GM18951 (cell line): ENCODE measurements around the gene ISYNA1.

ENCODE experiments used
- POLR2A ChIP-seq: IDR thresholded peaks from 4 replicates; pipeline ENCODE4 v1.6.1; 2011; ENCODE audit warnings: mild to moderate bottlenecking; ENCODE audit not compliant: insufficient read length, insufficient read depth; ENCODE audit errors: extremely low read depth
- in situ Hi-C: fragments of 300-500 bp; cut with MboI; formaldehyde crosslinking; loops from one replicate; pipeline ENCODE4 v1.12.0; 2022; ENCODE audit warnings: low sequenced_read_pairs, mixed read lengths, inconsistent platforms; ENCODE audit not compliant: unreplicated experiment

Gene ISYNA1

DNA sequence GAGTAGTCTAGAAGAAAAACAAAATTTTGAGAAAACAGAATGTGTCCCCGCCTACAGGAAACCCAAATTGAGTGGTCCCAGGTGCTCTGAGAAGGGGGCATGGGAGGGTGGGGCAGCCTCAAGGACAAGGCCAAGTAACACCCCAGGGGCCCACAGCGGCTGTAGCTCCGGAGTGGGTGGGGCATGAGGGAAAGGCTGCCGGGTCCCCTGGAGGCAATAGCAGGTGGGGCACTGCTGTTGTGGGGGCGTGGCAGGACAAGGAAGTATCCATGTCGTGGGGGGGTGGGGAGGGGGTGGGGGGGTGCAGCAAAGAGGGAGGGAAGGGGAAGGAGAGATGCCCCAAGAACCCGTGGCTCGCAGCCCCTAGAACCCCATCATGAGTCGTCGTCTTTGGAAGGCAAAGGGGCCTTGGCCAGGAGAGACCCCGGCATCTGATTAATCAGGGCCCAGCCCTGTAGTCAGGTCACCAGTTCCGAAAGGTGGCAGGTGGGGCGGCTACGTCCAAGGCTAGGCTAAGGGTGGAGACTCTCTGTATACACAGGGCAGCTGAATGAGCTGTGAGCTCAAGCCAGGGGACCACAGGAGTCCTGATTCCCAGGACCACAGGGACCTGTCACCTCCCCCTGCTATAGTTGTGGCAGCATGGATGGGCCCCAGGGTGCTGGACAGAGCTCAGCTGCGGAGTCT lies 7.5 kb upstream of the ISYNA1 start:
- TF ChIP-seq POLR2A = no peak

DNA sequence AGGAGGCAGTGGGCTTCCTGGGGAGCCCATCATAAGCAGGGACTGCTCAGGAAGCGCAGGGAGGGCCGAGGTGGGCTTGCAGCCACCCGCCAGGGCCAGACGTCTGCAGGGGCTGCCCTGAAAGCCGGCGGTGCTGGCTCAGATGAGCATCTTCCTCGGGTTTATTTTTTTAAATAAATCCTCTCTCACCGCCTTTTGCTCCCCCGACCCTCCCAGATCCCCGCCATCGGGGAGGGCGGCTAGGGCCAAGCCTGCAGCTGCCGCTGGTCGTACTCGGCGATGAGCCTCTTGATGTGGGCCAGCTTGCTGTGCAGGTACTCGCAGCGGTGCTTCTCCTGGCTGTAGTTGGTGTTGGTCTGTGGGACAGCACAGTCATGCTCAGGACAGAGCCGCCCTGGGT lies 6.6 kb upstream of the ISYNA1 start:
- in situ Hi-C loops = no loop called here
- TF ChIP-seq POLR2A = no peak

More for the DNA sequence above, 7.5 kb upstream of the ISYNA1 start:
- in situ Hi-C loops = no loop called here

DNA sequence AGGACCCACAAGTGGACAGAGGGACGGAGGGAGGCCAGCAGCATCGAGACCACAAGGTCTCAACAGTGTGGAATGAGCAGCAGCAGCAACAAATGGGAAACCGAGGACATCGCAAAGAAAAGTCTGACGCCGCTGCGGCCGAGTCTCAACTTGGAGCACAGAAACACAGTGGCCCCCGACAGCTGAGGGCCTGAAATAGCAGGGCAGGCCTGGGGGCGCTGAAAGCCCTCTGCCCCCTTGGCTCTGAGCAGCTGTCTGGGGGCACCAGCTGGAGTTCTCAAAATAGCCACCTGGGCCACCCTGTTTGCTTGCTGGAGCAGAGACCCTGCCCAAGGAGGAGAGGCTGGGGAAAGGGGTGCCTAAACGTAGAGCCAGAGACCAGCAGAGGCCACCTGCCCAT lies 5.9 kb upstream of the ISYNA1 start:
- in situ Hi-C loops = no loop called here

DNA sequence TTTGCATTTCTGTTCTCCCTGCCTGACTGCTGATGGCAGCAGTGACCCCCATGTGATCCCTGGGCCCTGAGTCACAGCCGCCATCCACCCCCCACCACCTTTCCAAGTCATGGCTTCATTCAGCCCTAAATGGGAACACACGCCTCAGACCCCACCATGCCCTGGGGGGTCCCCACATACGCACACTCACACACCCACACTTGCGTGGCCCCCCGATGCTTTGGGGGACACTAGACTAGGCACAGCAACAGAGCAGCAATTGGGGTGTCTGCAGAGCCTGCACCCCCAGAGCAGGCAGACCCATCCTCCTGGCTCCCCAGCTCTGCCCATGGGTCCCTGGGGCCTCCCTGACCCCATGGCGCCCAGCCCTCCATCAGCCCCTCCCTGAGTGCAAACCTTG lies 5.5 kb upstream of the ISYNA1 start:
- in situ Hi-C loops = no loop called here
- TF ChIP-seq POLR2A = no peak

More for the DNA sequence above, 5.9 kb upstream of the ISYNA1 start:
- TF ChIP-seq POLR2A = no peak

DNA sequence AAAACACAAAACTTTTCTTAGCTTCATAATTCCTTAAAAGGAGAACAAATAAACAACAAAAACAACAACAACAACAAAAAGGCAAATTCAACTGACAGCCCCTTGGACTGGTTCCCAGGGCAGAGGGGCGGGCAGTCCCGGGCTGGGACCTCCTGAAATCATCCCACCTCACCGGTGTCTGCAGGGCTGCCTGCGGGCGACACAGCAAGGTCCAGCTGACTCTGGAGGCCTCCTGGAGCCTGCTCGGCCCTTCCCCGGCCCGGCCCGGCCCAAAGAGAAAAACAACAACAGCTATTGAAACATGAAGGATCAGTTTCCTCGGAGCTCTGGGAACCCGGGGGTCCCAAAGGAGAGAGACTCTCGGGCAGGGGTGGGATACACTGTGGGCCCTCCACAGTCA lies 5.0 kb upstream of the ISYNA1 start:
- TF ChIP-seq POLR2A = no peak
- in situ Hi-C loops = no loop called here

DNA sequence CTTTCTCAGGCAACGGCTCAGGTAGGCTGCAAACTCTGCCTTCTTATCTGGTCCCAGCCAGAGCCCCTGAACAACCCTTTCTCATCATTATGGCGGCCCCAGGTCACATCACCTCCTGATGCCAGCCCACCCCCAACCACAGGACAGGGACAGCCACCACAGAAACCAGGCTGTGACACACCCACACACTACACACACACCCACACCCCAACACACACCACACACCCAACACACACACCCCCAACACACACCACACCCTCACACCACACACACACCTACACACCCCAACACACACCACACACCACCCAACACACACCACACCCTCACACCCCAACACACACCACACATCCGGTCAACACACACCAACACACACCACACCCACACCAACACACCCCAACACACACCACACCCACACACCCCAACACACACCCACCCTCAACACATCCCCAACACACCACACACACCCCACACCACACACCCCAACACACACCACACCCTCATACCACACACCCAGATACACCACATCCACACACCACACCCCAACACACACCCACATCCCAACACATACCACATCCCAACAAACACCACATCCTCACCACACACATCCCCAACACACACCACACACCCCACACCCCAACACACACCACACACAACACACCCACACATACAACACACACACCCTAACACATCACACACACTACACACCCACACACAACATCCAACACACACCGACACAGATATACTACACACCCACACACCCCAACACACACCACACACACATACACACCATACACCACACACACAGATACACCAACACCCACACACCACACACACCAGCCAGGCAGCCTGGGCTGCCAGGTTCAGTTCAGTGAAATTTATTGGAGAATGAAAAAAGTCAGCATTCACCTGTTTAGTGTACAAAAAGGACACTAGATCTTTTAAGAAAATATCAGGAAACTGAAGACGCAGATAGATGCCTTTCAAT lies 4.2 kb upstream of the ISYNA1 start:
- in situ Hi-C loops = no loop called here
- TF ChIP-seq POLR2A = no peak

DNA sequence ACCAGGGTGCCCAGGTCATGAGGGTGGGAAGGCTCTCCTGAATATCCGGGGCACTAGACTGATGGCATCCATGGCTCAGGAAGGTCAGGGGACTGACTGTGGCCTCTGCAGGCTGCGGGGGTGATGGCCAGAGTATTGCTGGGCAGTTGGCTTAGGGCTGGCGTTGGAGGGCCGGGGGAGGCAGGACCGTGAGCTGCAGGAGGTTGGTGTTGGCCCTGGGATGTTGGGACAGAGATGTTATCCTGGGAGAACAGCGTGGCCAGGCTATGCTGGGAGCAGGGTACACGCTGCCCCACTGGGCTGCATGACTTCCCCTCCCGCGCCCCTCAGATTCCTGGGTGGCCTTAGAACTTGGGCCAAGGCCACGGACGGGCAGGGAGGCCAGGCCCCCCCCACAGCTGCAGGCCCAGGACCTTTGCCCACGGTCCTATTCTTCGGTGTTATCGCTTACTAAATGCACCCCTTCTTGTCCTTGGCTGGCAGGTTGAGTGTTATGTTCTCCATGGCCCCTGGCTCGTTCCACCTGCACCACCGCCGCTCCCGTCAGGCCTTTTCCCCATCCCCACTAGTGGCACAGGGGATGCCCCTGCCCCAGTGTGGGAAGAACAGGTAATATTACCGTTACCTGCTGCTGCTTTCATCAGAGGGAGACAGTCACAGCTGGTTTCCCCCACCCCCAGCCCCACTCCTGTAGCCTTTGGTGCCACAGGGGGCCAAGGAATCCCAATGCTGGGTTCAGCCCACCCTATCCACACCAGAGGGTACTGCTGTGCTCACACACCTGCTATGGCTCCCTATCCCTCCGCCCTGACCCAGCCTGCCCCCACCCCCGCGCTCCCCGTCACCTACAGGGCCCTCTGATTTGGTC lies 3.2 kb upstream of the ISYNA1 start:
- TF ChIP-seq POLR2A = no peak
- in situ Hi-C loops = no loop called here

DNA sequence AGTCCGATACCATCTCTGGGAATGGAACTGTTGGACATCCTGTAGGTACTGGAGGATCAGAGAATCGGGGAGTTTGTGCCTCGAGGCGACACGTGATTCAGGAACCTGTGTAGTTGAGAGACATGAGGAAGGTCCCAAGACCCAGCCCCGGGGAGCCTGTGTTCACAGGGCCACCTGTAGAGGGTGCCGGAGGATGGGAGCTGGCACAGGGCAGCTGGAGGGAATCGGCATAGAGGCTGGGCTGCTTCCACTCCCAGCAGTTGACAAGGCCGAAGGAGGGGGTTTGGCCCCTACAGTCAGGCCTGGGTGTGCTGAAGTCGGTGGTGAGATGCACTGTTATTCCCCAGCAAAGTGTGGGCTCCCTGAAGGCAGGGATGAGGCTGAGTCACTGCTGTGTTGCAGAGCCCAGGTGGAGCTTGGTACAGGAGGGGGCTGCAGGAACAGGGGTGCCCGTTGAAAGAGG lies 2.5 kb upstream of the ISYNA1 start:
- in situ Hi-C loops = no loop called here
- TF ChIP-seq POLR2A = no peak

DNA sequence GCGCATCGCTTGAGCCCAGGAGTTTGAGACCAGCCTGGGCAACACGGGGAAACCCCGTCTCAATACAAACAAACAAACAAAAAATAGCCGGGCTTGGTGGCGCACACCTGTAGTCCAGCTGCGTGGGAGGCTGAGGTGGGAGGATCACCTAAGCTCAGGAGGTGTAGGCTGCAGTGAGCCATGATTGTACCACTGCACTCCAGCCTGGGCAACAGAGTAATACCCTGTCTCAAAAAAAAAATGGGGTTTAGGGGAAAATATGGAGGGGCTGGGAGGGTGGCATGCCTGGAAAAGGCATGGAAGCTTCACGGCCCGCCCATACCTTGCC lies 1.9 kb upstream of the ISYNA1 start:
- TF ChIP-seq POLR2A = no peak

DNA sequence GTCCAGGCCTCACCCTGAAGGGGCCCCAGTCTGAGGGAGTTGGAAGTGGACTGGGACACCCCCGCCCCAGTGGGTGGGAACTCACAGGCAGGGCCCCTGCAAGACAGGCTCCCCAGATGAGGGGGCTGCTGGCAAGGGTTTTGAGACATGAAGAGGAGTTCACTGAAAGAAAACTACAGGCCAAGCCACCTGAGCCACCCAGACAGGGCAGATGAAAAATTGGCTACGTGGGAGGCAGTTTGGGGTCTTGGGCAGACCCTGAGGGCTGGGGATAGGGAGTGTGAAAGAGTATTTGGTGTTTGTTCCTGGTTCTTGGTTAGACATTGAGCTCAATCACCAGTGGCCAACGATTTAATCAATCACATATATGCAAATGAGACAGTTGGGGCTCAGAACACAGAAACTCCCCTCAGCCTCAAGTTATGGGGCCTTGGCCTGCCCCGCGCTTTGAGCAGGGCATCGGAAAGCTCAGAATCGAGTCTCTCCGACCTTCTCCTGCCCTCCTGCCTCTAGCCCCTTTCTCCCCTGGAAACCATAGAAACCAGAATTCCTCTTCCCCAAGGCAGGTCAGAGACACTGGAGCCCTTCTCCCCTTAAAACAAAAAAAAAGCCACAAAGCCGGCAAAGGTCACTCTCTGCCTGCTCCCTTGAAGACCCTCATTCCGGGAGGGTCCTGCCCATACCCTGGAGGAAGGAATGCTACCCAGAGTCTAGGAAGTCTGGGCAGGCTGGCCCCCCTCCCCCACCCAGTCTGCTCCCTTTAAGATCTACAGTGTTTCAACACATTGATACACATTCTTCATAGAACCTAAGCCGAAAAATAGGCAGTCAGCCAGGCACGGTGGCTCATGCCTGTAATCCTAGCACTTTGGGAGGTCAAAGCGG lies 1.3 kb upstream of the ISYNA1 start:
- in situ Hi-C loops = no loop called here

More for the DNA sequence above, 1.9 kb upstream of the ISYNA1 start:
- in situ Hi-C loops = no loop called here

DNA sequence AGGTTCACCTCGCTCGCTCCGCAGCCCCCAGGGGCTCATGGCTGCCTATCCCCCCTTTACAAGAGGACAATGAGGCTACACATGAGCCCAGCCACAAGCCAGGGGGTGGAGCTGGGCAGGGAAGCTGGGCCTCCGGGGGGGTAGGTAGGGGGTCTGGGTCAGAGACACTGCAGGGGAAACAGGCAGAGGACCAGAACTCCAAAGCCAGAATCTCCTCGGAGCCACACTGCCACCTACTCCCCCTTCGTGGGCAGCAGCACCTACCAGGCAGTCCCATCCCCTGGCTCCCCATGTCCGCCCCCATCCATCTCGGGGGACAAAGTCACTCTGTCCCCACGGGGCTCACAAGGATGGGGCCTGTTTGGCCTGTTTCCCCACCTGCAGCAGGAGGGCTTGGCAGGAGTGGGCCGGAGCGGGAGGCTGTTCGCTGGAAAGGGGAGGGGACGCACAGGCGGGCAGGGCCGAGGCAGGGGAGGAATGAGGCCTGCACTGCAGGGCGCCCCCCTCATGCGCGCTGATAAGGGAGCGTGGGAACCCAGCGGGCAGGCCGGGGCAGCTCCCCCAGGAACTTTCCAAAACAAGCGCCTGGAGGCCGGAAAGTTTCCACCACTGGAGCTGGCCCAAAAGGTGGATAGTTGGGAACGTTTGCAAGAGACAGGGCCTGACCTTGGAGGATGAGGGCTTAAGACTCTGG lies 545 bp upstream of the ISYNA1 start:
- no peak for TF ChIP-seq POLR2A
- in situ Hi-C loops = no loop called here

More for the DNA sequence above, 1.3 kb upstream of the ISYNA1 start:
- TF ChIP-seq POLR2A = no peak
